ENCODE measurements around the gene ADCY2. TPM values are rescaled to one million over a fixed set of nuclear protein-coding genes. Genes with fewer than 3 reads are reported as not detected.

Gene ADCY2
- total RNA-seq, 1 donor from 2014 or later: 4.6 TPM

- no peak for DNase-seq (ENCODE audit: low spot score)
Observed at GRCh38 chr5:7779019-7780005, 383.4 kb downstream of the ADCY2 start.

- no peak for DNase-seq (ENCODE audit: low spot score)
Observed at GRCh38 chr5:7781899-7782298, 386.0 kb downstream of the ADCY2 start.

- no peak for DNase-seq (ENCODE audit: low spot score)
Observed at GRCh38 chr5:7784683-7785380, 388.9 kb downstream of the ADCY2 start.

GRCh38 chr5:7787770-7788169 is 391.8 kb downstream of the ADCY2 start:
- no peak for DNase-seq (ENCODE audit: low spot score)

- no peak for DNase-seq (ENCODE audit: low spot score)
Observed at GRCh38 chr5:7789567-7789966, 393.6 kb downstream of the ADCY2 start.

GRCh38 chr5:7793895-7794294 is 398.0 kb downstream of the ADCY2 start:
- no peak for DNase-seq (ENCODE audit: low spot score)

GRCh38 chr5:7794311-7794710 is 398.4 kb downstream of the ADCY2 start:
- DNase-seq (ENCODE audit: low spot score): no peak

- DNase-seq (ENCODE audit: low spot score): no peak
Observed at GRCh38 chr5:7794823-7795222, 398.9 kb downstream of the ADCY2 start.

- DNase-seq (ENCODE audit: low spot score): no peak
Observed at GRCh38 chr5:7795306-7795705, 399.4 kb downstream of the ADCY2 start.

- no peak for DNase-seq (ENCODE audit: low spot score)
Observed at GRCh38 chr5:7801891-7802614, 406.1 kb downstream of the ADCY2 start.

- no peak for DNase-seq (ENCODE audit: low spot score)
Observed at GRCh38 chr5:7802855-7803254, 406.9 kb downstream of the ADCY2 start.

GRCh38 chr5:7803937-7804336 is 408.0 kb downstream of the ADCY2 start:
- DNase-seq (ENCODE audit: low spot score): no peak

GRCh38 chr5:7805379-7805778 is 409.4 kb downstream of the ADCY2 start:
- DNase-seq (ENCODE audit: low spot score): no peak

GRCh38 chr5:7808998-7809397 is 413.1 kb downstream of the ADCY2 start:
- no peak for DNase-seq (ENCODE audit: low spot score)

- DNase-seq (ENCODE audit: low spot score): no peak
Observed at GRCh38 chr5:7811715-7812114, 415.8 kb downstream of the ADCY2 start.

- no peak for DNase-seq (ENCODE audit: low spot score)
Observed at GRCh38 chr5:7813007-7813406, 417.1 kb downstream of the ADCY2 start.

GRCh38 chr5:7813576-7813975 is 417.6 kb downstream of the ADCY2 start:
- DNase-seq (ENCODE audit: low spot score): no peak

GRCh38 chr5:7814816-7815215 is 418.9 kb downstream of the ADCY2 start:
- DNase-seq (ENCODE audit: low spot score): no peak

- DNase-seq (ENCODE audit: low spot score): peak; percentile 48
Observed at GRCh38 chr5:7815892-7816534, 420.1 kb downstream of the ADCY2 start.

- DNase-seq (ENCODE audit: low spot score): no peak
Observed at GRCh38 chr5:7816535-7816901, 420.6 kb downstream of the ADCY2 start.

GRCh38 chr5:7822449-7822848 is 426.5 kb downstream of the ADCY2 start:
- DNase-seq (ENCODE audit: low spot score): no peak

- DNase-seq (ENCODE audit: low spot score): no peak
Observed at GRCh38 chr5:7823594-7823993, 427.7 kb downstream of the ADCY2 start.

Data from umbilical cord (tissue), 2 donors.